Keratinocyte (primary cell): Measurements from ENCODE around the gene DAZL. TPM values are rescaled to one million over a fixed set of nuclear protein-coding genes. Genes with fewer than 3 reads are reported as not detected.

ENCODE experiments used
- DNase-seq: peaks from one replicate; pipeline ENCODE4 v3.0.0-alpha.2; 2011; ENCODE audit warnings: low read depth, missing footprints, low spot score
- FAIRE-seq: peaks from 2 replicates; lab custom pipeline; 2011; peaks lifted over from hg19 to GRCh38; lab: Jason Lieb, UNC
- H2AFZ ChIP-seq: 2 replicates; pipeline ENCODE4 v1.6.0; 2012; ENCODE audit warnings: low read length, control low read depth, inconsistent platforms; ENCODE audit not compliant: control insufficient read depth
- H3K27ac ChIP-seq: 2 replicates; pipeline ENCODE4 v1.5.1; 2011; ENCODE audit warnings: low read length; ENCODE audit not compliant: control insufficient read depth, insufficient read depth
- H3K27me3 ChIP-seq: 3 replicates; pipeline ENCODE4 v1.6.0; 2011; ENCODE audit warnings: low read length; ENCODE audit not compliant: control insufficient read depth, insufficient read depth; ENCODE audit errors: extremely low read depth
- H3K36me3 ChIP-seq, 2 experiments: 2 replicates in 1 of 2; 3 replicates in 1 of 2; pipeline ENCODE4 v1.5.1; 2011; ENCODE audit warnings: low read length in 2 of 2, mild to moderate bottlenecking in 1 of 2; ENCODE audit not compliant: control insufficient read depth in 2 of 2, insufficient read depth in 2 of 2; ENCODE audit errors: extremely low read depth in 1 of 2
- H3K4me1 ChIP-seq: 3 replicates; pipeline ENCODE4 v1.5.1; 2011; ENCODE audit warnings: low read length; ENCODE audit not compliant: control insufficient read depth, insufficient read depth; ENCODE audit errors: extremely low read depth
- H3K4me2 ChIP-seq: 3 replicates; pipeline ENCODE4 v1.6.0; 2011; ENCODE audit warnings: low read depth, low read length; ENCODE audit not compliant: control insufficient read depth, insufficient read depth; ENCODE audit errors: extremely low read depth
- H3K4me3 ChIP-seq, 3 experiments: fragments of 200-600 bp in 1 of 3; sonication (generic) in 1 of 3; 2 replicates in 2 of 3; 3 replicates in 1 of 3; pipeline ENCODE4 v1.5.1; 2011 to 2016; ENCODE audit warnings: low read length in 3 of 3, mild to moderate bottlenecking in 3 of 3, control low read depth in 2 of 3, inconsistent platforms in 1 of 3, low read depth in 1 of 3, mixed read lengths in 1 of 3, mixed run types in 1 of 3, moderate library complexity in 1 of 3; ENCODE audit not compliant: control insufficient read depth in 2 of 3, insufficient read depth in 2 of 3; ENCODE audit errors: extremely low read depth in 1 of 3
- H3K79me2 ChIP-seq: 2 replicates; pipeline ENCODE4 v1.6.0; 2012; ENCODE audit warnings: low read length; ENCODE audit not compliant: control insufficient read depth, insufficient read depth
- H3K9ac ChIP-seq: 3 replicates; pipeline ENCODE4 v1.6.0; 2011; ENCODE audit warnings: low read length; ENCODE audit not compliant: control insufficient read depth, insufficient read depth; ENCODE audit errors: extremely low read depth
- H3K9me1 ChIP-seq: 3 replicates; pipeline ENCODE4 v1.6.0; 2011; ENCODE audit warnings: low read length; ENCODE audit not compliant: control insufficient read depth, insufficient read depth; ENCODE audit errors: extremely low read depth
- H3K9me3 ChIP-seq: 2 replicates; pipeline ENCODE4 v1.5.1; 2012; ENCODE audit warnings: low read depth, low read length; ENCODE audit not compliant: control insufficient read depth
- H4K20me1 ChIP-seq: 3 replicates; pipeline ENCODE4 v1.6.0; 2011; ENCODE audit warnings: low read length; ENCODE audit not compliant: control insufficient read depth, insufficient read depth; ENCODE audit errors: extremely low read depth
- EZH2 ChIP-seq: IDR thresholded peaks from one replicate; pipeline ENCODE4 v1.6.1; 2012; ENCODE audit warnings: inconsistent platforms, mild to moderate bottlenecking, low read length, moderate library complexity
- dilution Hi-C: fragments of 300-500 bp; cut with MboI; formaldehyde crosslinking; loops from one replicate; pipeline ENCODE4 v1.7.0; 2020; ENCODE audit warnings: low sequenced_read_pairs; ENCODE audit not compliant: extremely low pct_ligation_motif_present
- polyA plus RNA-seq, 5 experiments: library from polyadenylated mRNA; depleted of rRNA in 3 of 5; stranded (reverse) in 3 of 5; stranded (forward) in 1 of 5; unstranded in 1 of 5; fragments of >200 nt; gene quantifications; 1 replicate in 1 of 5; 2 replicates in 3 of 5; 3 replicates in 1 of 5; pipeline versions ENCODE4 v1.2.1 to v1.2.3, GENCODE V29; 2011 to 2012; ENCODE audit warnings: missing spikeins in 2 of 5, low read depth in 1 of 5, low replicate concordance in 1 of 5
- TF ChIP-seq, protein P1 (sequence below), 3 experiments: IDR thresholded peaks in 1 of 3; conservative IDR thresholded peaks in 1 of 3; optimal IDR thresholded peaks in 1 of 3; 2 replicates in 2 of 3; 3 replicates in 1 of 3; pipeline versions ENCODE3 to v1.5.1; 2011; ENCODE audit warnings: low read length in 3 of 3, mild to moderate bottlenecking in 3 of 3, moderate library complexity in 2 of 3, control low read depth in 1 of 3, inconsistent platforms in 1 of 3; ENCODE audit not compliant: insufficient read depth in 2 of 3; ENCODE audit errors: extremely low read depth in 1 of 3

Gene DAZL
- polyA plus RNA-seq, 1 donor (not counting 4 experiments of a cell fraction or from before 2014, with no cell fraction given) = not detected

- Histone ChIP-seq H3K9me1 (no peaks in the 10 kb centered on the region), H2AFZ (no peak overlapping the region), H3K9ac (no peak overlapping the region), H3K4me1 (no peaks in the 10 kb centered on the region), H3K27me3 (no peaks in the 10 kb centered on the region), H3K79me2 (no peaks in the 10 kb centered on the region), H3K27ac (no peak overlapping the region), H3K4me2 (no peak overlapping the region), H4K20me1 (no peaks in the 10 kb centered on the region), H3K36me3 (no peaks in the 10 kb centered on the region), H3K9me3 (no peaks in the 10 kb centered on the region), H3K4me3 (no peak overlapping the region)
- FAIRE-seq (no peak), DNase-seq (no peak)
- dilution Hi-C loops = loop anchor here (25.0 kb wide), 1 partner anchor 256 kb away; no protein-coding TSS in a partner anchor
- TF ChIP-seq EZH2 = no peak
- TF ChIP-seq, protein P1, sequence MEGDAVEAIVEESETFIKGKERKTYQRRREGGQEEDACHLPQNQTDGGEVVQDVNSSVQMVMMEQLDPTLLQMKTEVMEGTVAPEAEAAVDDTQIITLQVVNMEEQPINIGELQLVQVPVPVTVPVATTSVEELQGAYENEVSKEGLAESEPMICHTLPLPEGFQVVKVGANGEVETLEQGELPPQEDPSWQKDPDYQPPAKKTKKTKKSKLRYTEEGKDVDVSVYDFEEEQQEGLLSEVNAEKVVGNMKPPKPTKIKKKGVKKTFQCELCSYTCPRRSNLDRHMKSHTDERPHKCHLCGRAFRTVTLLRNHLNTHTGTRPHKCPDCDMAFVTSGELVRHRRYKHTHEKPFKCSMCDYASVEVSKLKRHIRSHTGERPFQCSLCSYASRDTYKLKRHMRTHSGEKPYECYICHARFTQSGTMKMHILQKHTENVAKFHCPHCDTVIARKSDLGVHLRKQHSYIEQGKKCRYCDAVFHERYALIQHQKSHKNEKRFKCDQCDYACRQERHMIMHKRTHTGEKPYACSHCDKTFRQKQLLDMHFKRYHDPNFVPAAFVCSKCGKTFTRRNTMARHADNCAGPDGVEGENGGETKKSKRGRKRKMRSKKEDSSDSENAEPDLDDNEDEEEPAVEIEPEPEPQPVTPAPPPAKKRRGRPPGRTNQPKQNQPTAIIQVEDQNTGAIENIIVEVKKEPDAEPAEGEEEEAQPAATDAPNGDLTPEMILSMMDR (optimal IDR thresholded peaks at IDR 0.05 in 1 of 3, IDR thresholded peaks at IDR 0.05 in 1 of 3, conservative IDR thresholded peaks at IDR 0.05 in 1 of 3; ENCODE audit: extremely low read depth in 1 of 3, insufficient read depth in 2 of 3, low read length in 3 of 3) = no peak
Observed at GRCh38 chr3:16605966-16606365, 743 bp upstream of the DAZL start.

GRCh38 chr3:16604433-16604832, 790 bp downstream of the DAZL start:
- DNase-seq (no peak), FAIRE-seq (no peak)
- Histone ChIP-seq H3K79me2 (no peaks in the 10 kb centered on the region), H3K9ac (no peak overlapping the region), H3K9me1 (no peaks in the 10 kb centered on the region), H3K9me3 (no peaks in the 10 kb centered on the region), H3K4me1 (no peaks in the 10 kb centered on the region), H3K27me3 (no peaks in the 10 kb centered on the region), H2AFZ (no peak overlapping the region), H3K4me2 (no peak overlapping the region), H4K20me1 (no peaks in the 10 kb centered on the region), H3K36me3 (no peaks in the 10 kb centered on the region), H3K4me3 (no peak overlapping the region), H3K27ac (no peak overlapping the region)
- dilution Hi-C loops = loop anchor here (25.0 kb wide), 1 partner anchor 258 kb away; no protein-coding TSS in a partner anchor
- TF ChIP-seq, protein P1 (optimal IDR thresholded peaks at IDR 0.05 in 1 of 3, IDR thresholded peaks at IDR 0.05 in 1 of 3, conservative IDR thresholded peaks at IDR 0.05 in 1 of 3; ENCODE audit: extremely low read depth in 1 of 3, insufficient read depth in 2 of 3, low read length in 3 of 3) = no peak
- TF ChIP-seq EZH2 = no peak
